ENCODE data around the gene CLC. TPM values are rescaled to one million over a fixed set of nuclear protein-coding genes. Genes with fewer than 3 reads are reported as not detected.

The CLC gene
- total and polyA plus RNA-seq, 2 of the 13 experiments (the other 11 are each of a cell fraction or from before 2014, with no cell fraction given): not detected

- Histone ChIP-seq H3K4me2 (ENCODE audit: low read depth, low read length) (no peak overlapping the region), H3K27me3 (ENCODE audit: control insufficient read depth in 1 of 2, insufficient read depth in 2 of 2, low read length in 2 of 2) (peaks cover 1 to 12% of the 10 kb centered on the region in 2 experiments; a peak in 2 of 5 replicates), H3K9me3 (ENCODE audit: low read length) (no peaks in the 10 kb centered on the region), H3K9ac (ENCODE audit: insufficient read depth, low read depth, low read length) (no peak overlapping the region), H3K4me1 (ENCODE audit: insufficient read depth, low read length) (peaks cover 22% of the 10 kb centered on the region), H3K36me3 (replicated peaks in 1 of 2; ENCODE audit: control insufficient read depth in 1 of 2, insufficient read depth in 2 of 2, low read length in 2 of 2) (no peaks in the 10 kb centered on the region), H3K4me3 (replicated peaks in 1 of 3; ENCODE audit: insufficient read depth in 1 of 3, low read depth in 2 of 3, low read length in 3 of 3) (no peak overlapping the region), H3K79me2 (ENCODE audit: insufficient read depth, low read length) (no peaks in the 10 kb centered on the region), H3K27ac (ENCODE audit: extremely low read length, insufficient read depth, low read length) (no peak overlapping the region), H4K20me1 (ENCODE audit: insufficient read depth, low read length) (no peaks in the 10 kb centered on the region), H2AFZ (ENCODE audit: low read length) (no peak overlapping the region)
- ChIA-PET CTCF (ENCODE audit: low intra/inter-chr PET ratio, low total read pairs) (no interaction called here), POLR2A (no interaction called here)
- no peak for DNase-seq (ENCODE audit: low spot score)
- in situ Hi-C loops (cut with HindIII; ENCODE audit: extremely low pct_ligation_motif_present, low pct_unique_long_range_greater_than_20kb) (no loop called here), intact Hi-C loops (cut with micrococcal nuclease; ENCODE audit: unreplicated experiment) (no loop called here)
- no peak for ATAC-seq
- BruUV-seq (replicated peaks): no TSS peak
- no peak for FAIRE-seq
- 6% methylated on average over 5 of the region's 5 CpGs for WGBS (ENCODE audit: low lambda C conversion rate)
- TF ChIP-seq FOSL2 (CRISPR knock-in tag; IDR thresholded peaks at IDR 0.05) (0 out of 2 replicates have a peak, but pooled peaks have one; percentile 11), CREM (IDR thresholded peaks at IDR 0.05) (no peak), CREM (CRISPR knock-in tag; IDR thresholded peaks at IDR 0.05) (no peak)
Observed at GRCh38 chr19:39684267-39684666, 53.6 kb downstream of the CLC start.

- in situ Hi-C loops (cut with HindIII; ENCODE audit: extremely low pct_ligation_motif_present, low pct_unique_long_range_greater_than_20kb) (no loop called here), intact Hi-C loops (cut with micrococcal nuclease; ENCODE audit: unreplicated experiment) (no loop called here)
- Histone ChIP-seq H3K27me3 (ENCODE audit: control insufficient read depth in 1 of 2, insufficient read depth in 2 of 2, low read length in 2 of 2) (peaks cover 1 to 12% of the 10 kb centered on the region in 2 experiments; a peak in 2 of 5 replicates), H3K9ac (ENCODE audit: insufficient read depth, low read depth, low read length) (no peak overlapping the region), H3K4me1 (ENCODE audit: insufficient read depth, low read length) (peaks cover 26% of the 10 kb centered on the region), H2AFZ (ENCODE audit: low read length) (no peak overlapping the region), H3K9me3 (ENCODE audit: low read length) (no peaks in the 10 kb centered on the region), H3K79me2 (ENCODE audit: insufficient read depth, low read length) (no peaks in the 10 kb centered on the region), H3K36me3 (replicated peaks in 1 of 2; ENCODE audit: control insufficient read depth in 1 of 2, insufficient read depth in 2 of 2, low read length in 2 of 2) (no peaks in the 10 kb centered on the region), H3K27ac (ENCODE audit: extremely low read length, insufficient read depth, low read length) (no peak overlapping the region), H4K20me1 (ENCODE audit: insufficient read depth, low read length) (no peaks in the 10 kb centered on the region), H3K4me3 (replicated peaks in 1 of 3; ENCODE audit: insufficient read depth in 1 of 3, low read depth in 2 of 3, low read length in 3 of 3) (no peak overlapping the region), H3K4me2 (ENCODE audit: low read depth, low read length) (no peak overlapping the region)
- no peak for FAIRE-seq
- CTCF ChIA-PET (ENCODE audit: low intra/inter-chr PET ratio, low total read pairs): no interaction called here
- 68% methylated on average over 4 of the region's 5 CpGs for WGBS (ENCODE audit: low lambda C conversion rate)
- no peak for TF ChIP-seq CENPT (CRISPR knock-in tag; IDR thresholded peaks at IDR 0.05; ENCODE audit: low read depth)
- BruUV-seq (replicated peaks): no TSS peak
- no peak for ATAC-seq
- POLR2A ChIA-PET: no interaction called here
- DNase-seq (ENCODE audit: low spot score): no peak
Observed at GRCh38 chr19:39681416-39681815, 56.4 kb downstream of the CLC start.

Small RNAs within 50 kb of the gene (small RNA-seq; reads per million reads assigned to genes)
- gene RPS29P27 (ENCODE audit: insufficient read depth in 2 of 3, insufficient read length in 3 of 3, low read depth in 2 of 3, low replicate concordance in 1 of 3): 0 reads per million in 3 experiments

Other genes starting within 250 kb of the CLC start
- gene DLL3, start 239.1 kb downstream of the CLC start, total RNA-seq (2016; rRNA removed; fragmentation: Illumina TruSeq; extraction: Trizol): 0.35 and 0.53 TPM in 2 replicates
- gene DLL3, start 239.1 kb downstream of the CLC start, polyA plus RNA-seq (2011; rRNA removed): 0.55 and 0.60 TPM in 2 replicates
- not detected in 2 replicates for gene SELENOV, start 222.9 kb downstream of the CLC start, total RNA-seq (2016; rRNA removed; fragmentation: Illumina TruSeq; extraction: Trizol)
- not detected in 2 replicates for gene SELENOV, start 222.9 kb downstream of the CLC start, polyA plus RNA-seq (2011; rRNA removed)
- gene EID2B, start 205.2 kb downstream of the CLC start, total RNA-seq (2016; rRNA removed; fragmentation: Illumina TruSeq; extraction: Trizol): 3.6 and 3.7 TPM in 2 replicates
- gene EID2B, start 205.2 kb downstream of the CLC start, polyA plus RNA-seq (2011; rRNA removed): 2.2 and 2.5 TPM in 2 replicates
- 13.8 and 14.1 TPM in 2 replicates for gene EID2, start 197.9 kb downstream of the CLC start, total RNA-seq (2016; rRNA removed; fragmentation: Illumina TruSeq; extraction: Trizol)
- 3.7 and 5.1 TPM in 2 replicates for gene EID2, start 197.9 kb downstream of the CLC start, polyA plus RNA-seq (2011; rRNA removed)
- not detected in 2 replicates for gene LGALS13, start 135.5 kb downstream of the CLC start, total RNA-seq (2016; rRNA removed; fragmentation: Illumina TruSeq; extraction: Trizol)
- not detected in 2 replicates for gene LGALS13, start 135.5 kb downstream of the CLC start, polyA plus RNA-seq (2011; rRNA removed)
- not detected in 2 replicates for gene LGALS16, start 82.1 kb downstream of the CLC start, total RNA-seq (2016; rRNA removed; fragmentation: Illumina TruSeq; extraction: Trizol)
- gene LGALS16, start 82.1 kb downstream of the CLC start, polyA plus RNA-seq (2011; rRNA removed): not detected in 2 replicates
- not detected in 2 replicates for gene LGALS14, start 33.5 kb downstream of the CLC start, total RNA-seq (2016; rRNA removed; fragmentation: Illumina TruSeq; extraction: Trizol)
- not detected in 2 replicates for gene LGALS14, start 33.5 kb downstream of the CLC start, polyA plus RNA-seq (2011; rRNA removed)
- gene LEUTX, start 40.8 kb upstream of the CLC start, total RNA-seq (2016; rRNA removed; fragmentation: Illumina TruSeq; extraction: Trizol): not detected in 2 replicates
- not detected in 2 replicates for gene LEUTX, start 40.8 kb upstream of the CLC start, polyA plus RNA-seq (2011; rRNA removed)
- gene DYRK1B, start 96.1 kb upstream of the CLC start, total RNA-seq (2016; rRNA removed; fragmentation: Illumina TruSeq; extraction: Trizol): 0.45 and 0.82 TPM in 2 replicates
- gene DYRK1B, start 96.1 kb upstream of the CLC start, polyA plus RNA-seq (2011; rRNA removed): 1.1 and 1.3 TPM in 2 replicates
- 153 and 235 TPM in 2 replicates for gene FBL, start 108.3 kb upstream of the CLC start, total RNA-seq (2016; rRNA removed; fragmentation: Illumina TruSeq; extraction: Trizol)
- 408 and 468 TPM in 2 replicates for gene FBL, start 108.3 kb upstream of the CLC start, polyA plus RNA-seq (2011; rRNA removed)
- gene FCGBP, start 196.6 kb upstream of the CLC start, total RNA-seq (2016; rRNA removed; fragmentation: Illumina TruSeq; extraction: Trizol): 7.0 and 7.2 TPM in 2 replicates
- gene FCGBP, start 196.6 kb upstream of the CLC start, polyA plus RNA-seq (2011; rRNA removed): 1.3 and 2.4 TPM in 2 replicates
- 160 and 194 TPM in 2 replicates for gene PSMC4, start 233.1 kb upstream of the CLC start, total RNA-seq (2016; rRNA removed; fragmentation: Illumina TruSeq; extraction: Trizol)
- gene PSMC4, start 233.1 kb upstream of the CLC start, polyA plus RNA-seq (2011; rRNA removed): 49.9 and 62.6 TPM in 2 replicates